ENCODE data around the gene WHRN. TPM values are rescaled to one million over a fixed set of nuclear protein-coding genes. Genes with fewer than 3 reads are reported as not detected.

WHRN gene
- total and polyA plus RNA-seq, 2 of the 13 experiments (the other 11 are each of a cell fraction or from before 2014, with no cell fraction given): 2.3 to 5.3 TPM

GRCh38 chr9:114454652-114455051 is 50.6 kb downstream of the WHRN start:
- 19% methylated on average over 1 of the region's 1 CpG for WGBS (ENCODE audit: low lambda C conversion rate)
- Histone ChIP-seq H4K20me1 (ENCODE audit: insufficient read depth, low read length) (no peaks in the 10 kb centered on the region), H3K4me2 (ENCODE audit: low read depth, low read length) (no peak overlapping the region), H3K36me3 (replicated peaks in 1 of 2; ENCODE audit: control insufficient read depth in 1 of 2, insufficient read depth in 2 of 2, low read length in 2 of 2) (no peaks in the 10 kb centered on the region), H3K9ac (ENCODE audit: insufficient read depth, low read depth, low read length) (no peak overlapping the region), H3K79me2 (ENCODE audit: insufficient read depth, low read length) (no peaks in the 10 kb centered on the region), H3K27ac (ENCODE audit: extremely low read length, insufficient read depth, low read length) (no peak overlapping the region), H2AFZ (ENCODE audit: low read length) (no peak overlapping the region), H3K4me1 (ENCODE audit: insufficient read depth, low read length) (peaks cover 14% of the 10 kb centered on the region), H3K27me3 (ENCODE audit: control insufficient read depth in 1 of 2, insufficient read depth in 2 of 2, low read length in 2 of 2) (no peaks in the 10 kb centered on the region), H3K4me3 (replicated peaks in 1 of 3; ENCODE audit: insufficient read depth in 1 of 3, low read depth in 2 of 3, low read length in 3 of 3) (no peak overlapping the region), H3K9me3 (ENCODE audit: low read length) (peaks cover 5% of the 10 kb centered on the region; the same call in 1 of the 2 replicates)
- intact Hi-C loops (cut with micrococcal nuclease; ENCODE audit: unreplicated experiment): no loop called here
- DNase-seq (ENCODE audit: low spot score) (peak; percentile 25), ATAC-seq (peak; percentile 73), FAIRE-seq (no peak)
- in situ Hi-C loops (cut with HindIII; ENCODE audit: extremely low pct_ligation_motif_present, low pct_unique_long_range_greater_than_20kb): no loop called here
- POLR2A ChIA-PET: no interaction called here
- no TSS peak for BruUV-seq (replicated peaks)
- CTCF ChIA-PET (ENCODE audit: low intra/inter-chr PET ratio, low total read pairs): no interaction called here
- TF ChIP-seq HNF1A (IDR thresholded peaks at IDR 0.05; ENCODE audit: low read depth): no peak
- TF ChIP-seq HNF1A (CRISPR knock-in tag; IDR thresholded peaks at IDR 0.05; ENCODE audit: borderline replicate concordance): no peak
- TF ChIP-seq TBP (CRISPR knock-in tag; IDR thresholded peaks at IDR 0.05): no peak
- TF ChIP-seq RXRB (CRISPR knock-in tag; IDR thresholded peaks at IDR 0.05; ENCODE audit: borderline replicate concordance): peak; percentile 20; the same call in 1 of the 2 replicates
- TF ChIP-seq SOX5 (CRISPR knock-in tag; IDR thresholded peaks at IDR 0.05; ENCODE audit: borderline replicate concordance): peak; percentile 23; the same call in 1 of the 2 replicates
- TF ChIP-seq, protein P1, sequence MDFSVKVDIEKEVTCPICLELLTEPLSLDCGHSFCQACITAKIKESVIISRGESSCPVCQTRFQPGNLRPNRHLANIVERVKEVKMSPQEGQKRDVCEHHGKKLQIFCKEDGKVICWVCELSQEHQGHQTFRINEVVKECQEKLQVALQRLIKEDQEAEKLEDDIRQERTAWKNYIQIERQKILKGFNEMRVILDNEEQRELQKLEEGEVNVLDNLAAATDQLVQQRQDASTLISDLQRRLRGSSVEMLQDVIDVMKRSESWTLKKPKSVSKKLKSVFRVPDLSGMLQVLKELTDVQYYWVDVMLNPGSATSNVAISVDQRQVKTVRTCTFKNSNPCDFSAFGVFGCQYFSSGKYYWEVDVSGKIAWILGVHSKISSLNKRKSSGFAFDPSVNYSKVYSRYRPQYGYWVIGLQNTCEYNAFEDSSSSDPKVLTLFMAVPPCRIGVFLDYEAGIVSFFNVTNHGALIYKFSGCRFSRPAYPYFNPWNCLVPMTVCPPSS (IDR thresholded peaks at IDR 0.05): no peak
- TF ChIP-seq ZNF512 (CRISPR knock-in tag; IDR thresholded peaks at IDR 0.05): no peak
- no peak for TF ChIP-seq LCORL (IDR thresholded peaks at IDR 0.05)
- no peak for TF ChIP-seq LCORL (CRISPR knock-in tag; IDR thresholded peaks at IDR 0.05)
- TF ChIP-seq ZNF567 (CRISPR knock-in tag; IDR thresholded peaks at IDR 0.05; ENCODE audit: borderline replicate concordance): no peak
- TF ChIP-seq FOSL1 (CRISPR knock-in tag; IDR thresholded peaks at IDR 0.05; ENCODE audit: borderline replicate concordance): no peak
- TF ChIP-seq ASH2L (IDR thresholded peaks at IDR 0.05; ENCODE audit: insufficient read length, low read depth, low read length): no peak
- no peak for TF ChIP-seq ZBTB7A (CRISPR knock-in tag; IDR thresholded peaks at IDR 0.05)
- TF ChIP-seq GLI4 (CRISPR knock-in tag; IDR thresholded peaks at IDR 0.05; ENCODE audit: borderline replicate concordance): no peak
- TF ChIP-seq, protein P2, sequence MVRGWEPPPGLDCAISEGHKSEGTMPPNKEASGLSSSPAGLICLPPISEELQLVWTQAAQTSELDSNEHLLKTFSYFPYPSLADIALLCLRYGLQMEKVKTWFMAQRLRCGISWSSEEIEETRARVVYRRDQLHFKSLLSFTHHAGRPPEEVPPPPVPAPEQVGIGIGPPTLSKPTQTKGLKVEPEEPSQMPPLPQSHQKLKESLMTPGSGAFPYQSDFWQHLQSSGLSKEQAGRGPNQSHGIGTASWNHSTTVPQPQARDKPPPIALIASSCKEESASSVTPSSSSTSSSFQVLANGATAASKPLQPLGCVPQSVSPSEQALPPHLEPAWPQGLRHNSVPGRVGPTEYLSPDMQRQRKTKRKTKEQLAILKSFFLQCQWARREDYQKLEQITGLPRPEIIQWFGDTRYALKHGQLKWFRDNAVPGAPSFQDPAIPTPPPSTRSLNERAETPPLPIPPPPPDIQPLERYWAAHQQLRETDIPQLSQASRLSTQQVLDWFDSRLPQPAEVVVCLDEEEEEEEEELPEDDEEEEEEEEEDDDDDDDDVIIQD (CRISPR knock-in tag; IDR thresholded peaks at IDR 0.05; ENCODE audit: low read depth): no peak

All from HepG2 (cell line).